H54 (cell line): ENCODE results near the gene RPP40.

ENCODE experiments used
- DNase-seq: peaks from one replicate; pipeline ENCODE4 v3.0.0; 2011; ENCODE audit warnings: low spot score, mixed read lengths; ENCODE audit not compliant: insufficient read length
- FAIRE-seq: peaks from 3 replicates; lab custom pipeline; 2011; peaks lifted over from hg19 to GRCh38; lab: Jason Lieb, UNC
- POLR2A ChIP-seq: IDR thresholded peaks from 2 replicates; pipeline ENCODE4 v1.6.1; 2011; ENCODE audit warnings: low read depth, mild to moderate bottlenecking, low read length

Gene RPP40

DNA sequence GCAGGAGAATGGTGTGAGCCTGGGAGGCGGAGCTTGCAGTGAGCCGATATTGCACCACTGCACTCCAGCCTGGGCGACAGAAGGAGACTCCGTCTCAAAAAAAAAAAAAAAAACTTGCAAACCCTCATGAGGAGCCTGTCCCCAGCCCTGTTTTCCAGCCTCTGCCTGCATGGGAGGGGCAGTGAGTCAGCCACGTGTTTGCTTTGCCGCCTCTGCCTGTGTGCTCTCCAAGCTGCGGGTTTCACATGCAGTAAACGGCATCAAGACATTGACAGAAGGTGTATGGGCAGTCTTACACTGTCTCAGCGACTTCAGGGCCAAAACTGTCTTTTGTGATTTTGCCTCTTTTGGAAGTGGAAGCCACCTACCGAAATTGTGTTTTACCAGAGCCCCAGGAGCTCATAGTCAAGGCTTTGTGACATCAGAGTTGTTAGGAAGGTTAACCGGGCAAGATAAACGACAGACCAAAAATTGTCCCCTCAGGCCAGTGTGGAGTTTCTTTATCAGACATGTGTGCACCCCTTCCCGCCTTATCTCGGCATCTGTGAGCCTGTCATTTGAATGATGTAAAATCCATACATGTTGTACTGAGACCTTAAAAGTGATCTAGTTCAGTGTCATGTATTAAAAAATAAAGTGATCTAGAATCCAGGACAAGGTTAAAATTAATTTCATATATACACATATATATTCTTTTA lies 52.9 kb downstream of the RPP40 start:
- TF ChIP-seq POLR2A, result no peak
- FAIRE-seq (no peak), DNase-seq (no peak)

DNA sequence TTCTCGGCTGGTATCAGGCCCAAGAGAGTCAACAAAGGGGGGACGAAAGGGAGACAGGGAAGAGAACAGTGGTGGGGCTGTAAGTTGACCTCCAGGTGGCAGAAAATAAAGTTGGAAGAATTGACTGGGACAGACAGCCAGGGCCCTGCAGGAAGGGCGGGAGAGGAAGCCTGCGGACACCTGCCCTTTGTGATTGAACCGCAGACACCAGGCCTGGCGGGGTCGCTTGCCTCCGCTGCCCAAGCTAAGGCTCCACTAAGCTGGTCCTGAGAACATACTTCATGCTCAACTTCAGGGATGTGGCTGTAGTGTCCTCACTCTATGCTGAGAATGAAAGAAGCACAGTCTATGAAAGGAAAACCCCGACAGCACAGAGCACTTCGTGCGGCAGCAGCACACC lies 53.8 kb downstream of the RPP40 start:
- TF ChIP-seq POLR2A, result no peak
- no peak for DNase-seq
- no peak for FAIRE-seq

DNA sequence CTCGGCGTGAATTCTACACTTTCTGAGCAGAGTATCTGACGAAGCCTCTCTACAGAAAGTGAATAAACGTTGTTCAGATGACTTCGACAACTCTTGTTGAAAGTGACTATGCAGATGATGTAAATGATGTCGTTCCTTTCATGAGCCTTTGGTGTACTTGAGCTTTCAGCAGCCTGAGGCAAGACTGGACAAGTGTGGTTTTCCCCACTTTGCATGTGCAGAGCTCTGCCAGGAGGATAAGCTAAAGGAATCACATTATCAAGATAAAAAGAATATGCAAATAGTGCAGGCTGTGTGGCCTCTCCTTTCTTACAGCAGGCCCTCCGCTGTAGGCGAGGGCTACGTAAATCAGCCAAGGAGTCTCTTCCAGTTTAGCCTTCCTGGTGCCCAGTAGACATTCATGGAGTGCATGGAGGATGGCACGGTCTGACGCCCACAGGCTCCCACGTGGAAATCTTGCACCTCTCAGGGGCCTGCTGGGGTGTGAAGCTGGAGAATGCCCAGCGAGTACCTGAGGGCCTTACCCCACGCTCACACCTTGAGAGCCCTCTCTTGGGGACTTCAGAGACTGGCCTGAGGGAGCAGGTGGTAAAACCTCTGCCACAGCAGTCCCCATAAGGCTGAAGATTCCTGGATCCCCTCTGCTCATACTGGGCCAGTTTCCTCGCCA lies 54.9 kb downstream of the RPP40 start:
- TF ChIP-seq POLR2A, result no peak
- FAIRE-seq, result no peak
- DNase-seq, result no peak

DNA sequence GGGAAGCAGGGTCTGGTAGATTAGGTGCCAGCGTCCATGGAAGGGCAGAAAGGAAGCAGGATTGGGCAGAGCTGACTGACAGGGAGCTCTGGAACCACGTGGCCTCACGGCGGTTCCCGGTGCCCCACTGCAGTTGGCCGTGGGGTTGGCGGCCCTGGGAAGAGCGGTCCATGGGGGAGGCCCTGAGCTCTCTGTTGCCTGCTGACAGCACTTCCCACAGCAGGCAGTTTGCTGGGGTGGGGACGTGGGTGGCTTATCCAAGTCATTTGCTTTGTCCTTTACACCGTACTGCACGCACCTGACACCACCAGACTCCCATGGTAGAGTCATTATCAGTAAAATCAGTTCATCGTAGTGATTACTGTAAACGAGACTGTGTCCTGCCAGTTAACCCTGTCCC lies 56.1 kb downstream of the RPP40 start:
- TF ChIP-seq POLR2A, result no peak
- no peak for DNase-seq
- no peak for FAIRE-seq

DNA sequence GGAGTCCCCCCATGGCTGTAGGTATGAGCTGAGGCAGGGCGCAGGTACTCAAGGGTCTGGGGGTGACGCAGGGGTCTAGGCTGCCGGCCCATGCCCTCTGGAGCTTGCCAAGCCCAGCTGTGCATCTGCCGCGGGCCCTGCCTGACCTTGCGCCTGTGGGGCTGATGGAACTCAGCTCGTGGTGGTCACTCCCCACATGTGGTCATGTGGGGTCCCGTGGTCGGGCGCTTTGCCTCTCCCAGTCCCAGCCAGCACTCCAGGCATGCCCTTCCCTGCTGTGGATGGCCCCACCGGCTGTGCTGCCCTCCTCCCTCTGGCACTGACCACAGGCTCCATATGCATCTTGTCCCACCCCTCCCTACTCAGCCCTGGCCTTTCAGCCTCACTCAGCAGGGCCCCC lies 57.3 kb downstream of the RPP40 start:
- FAIRE-seq, result no peak
- no peak for DNase-seq
- no peak for TF ChIP-seq POLR2A
